Muscle of arm (tissue), 12 donors: ENCODE measurements around the gene ATP1A4. TPM values are rescaled to one million over a fixed set of nuclear protein-coding genes. Genes with fewer than 3 reads are reported as not detected.

ENCODE experiments used
- DNase-seq: peaks from one replicate; pipeline ENCODE4 v3.0.0-alpha.2; 2013
- polyA plus RNA-seq, 12 donors: library from polyadenylated mRNA; unstranded; fragments of 120-200 nt; gene quantifications; one replicate each; pipeline ENCODE4 v1.2.1, GENCODE V29; 2013; ENCODE audit not compliant: insufficient read length in 12 of 12

Gene ATP1A4
- polyA plus RNA-seq, 12 donors: 0.87 to 6.0 (median 3.1) TPM; not detected in 2

DNA sequence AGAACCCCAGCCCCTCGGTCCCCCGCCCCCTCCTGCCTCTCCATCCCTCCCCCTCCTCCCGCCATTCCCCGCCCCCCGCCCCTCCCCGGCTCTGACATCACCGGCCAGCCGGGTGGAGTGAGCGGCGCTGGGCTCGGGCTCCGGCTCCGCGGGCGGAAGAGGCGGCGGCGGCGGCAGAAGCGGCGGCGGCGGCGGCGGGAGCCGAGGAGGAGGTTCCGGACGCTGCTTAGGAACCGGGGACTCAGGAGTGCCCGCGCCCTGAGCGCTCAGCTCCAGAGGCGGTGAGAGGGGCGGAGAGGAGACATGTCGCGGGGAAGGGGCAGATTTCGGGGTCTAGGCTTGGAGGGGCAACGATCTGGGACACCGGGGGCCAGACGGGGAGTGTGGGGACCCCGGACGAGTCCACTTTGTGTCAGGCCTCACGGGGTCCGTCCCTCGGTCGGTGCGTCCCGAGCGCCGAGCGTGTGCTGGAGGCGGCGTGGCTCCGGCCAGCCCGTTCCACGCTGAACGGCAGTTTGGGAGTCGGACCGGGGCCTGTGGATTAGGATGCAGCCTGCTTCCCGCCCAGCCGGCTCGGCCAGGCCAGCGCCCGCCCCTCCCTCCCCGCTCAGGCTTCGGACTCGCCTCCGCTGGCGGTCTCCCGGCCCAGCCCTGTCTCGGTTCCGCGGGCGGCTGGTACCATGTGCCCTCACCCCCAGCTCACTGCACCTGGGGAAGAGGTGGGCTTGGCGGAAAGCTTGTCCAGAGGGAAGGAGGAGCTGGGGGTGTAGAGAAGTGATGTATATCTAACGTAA, 54.0 kb downstream of the ATP1A4 start, which contains the start of gene PEA15:
Gene PEA15 (plus strand): TSS at position 143 of the 794 bp plus-strand sequence. CDS start 6,161 bp downstream, outside the sequence.
- DNase-seq: peak; percentile 70

DNA sequence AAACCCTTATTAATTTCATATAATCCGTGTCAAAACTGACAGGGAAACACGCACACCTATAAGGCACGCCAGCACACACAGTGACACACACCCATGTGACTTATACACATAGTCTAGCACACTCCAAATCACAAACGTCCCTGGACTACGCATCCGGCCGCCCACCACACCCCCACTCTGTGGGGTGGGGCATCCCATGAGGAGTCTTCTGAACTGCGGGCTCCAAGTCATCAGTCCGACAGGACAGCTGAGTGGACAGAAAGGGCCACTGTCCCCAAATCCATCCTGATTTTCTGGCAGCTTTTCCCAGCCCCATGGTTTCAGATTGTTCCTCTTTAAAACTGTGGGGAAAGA, 54.6 kb downstream of the ATP1A4 start:
- DNase-seq: no peak

DNA sequence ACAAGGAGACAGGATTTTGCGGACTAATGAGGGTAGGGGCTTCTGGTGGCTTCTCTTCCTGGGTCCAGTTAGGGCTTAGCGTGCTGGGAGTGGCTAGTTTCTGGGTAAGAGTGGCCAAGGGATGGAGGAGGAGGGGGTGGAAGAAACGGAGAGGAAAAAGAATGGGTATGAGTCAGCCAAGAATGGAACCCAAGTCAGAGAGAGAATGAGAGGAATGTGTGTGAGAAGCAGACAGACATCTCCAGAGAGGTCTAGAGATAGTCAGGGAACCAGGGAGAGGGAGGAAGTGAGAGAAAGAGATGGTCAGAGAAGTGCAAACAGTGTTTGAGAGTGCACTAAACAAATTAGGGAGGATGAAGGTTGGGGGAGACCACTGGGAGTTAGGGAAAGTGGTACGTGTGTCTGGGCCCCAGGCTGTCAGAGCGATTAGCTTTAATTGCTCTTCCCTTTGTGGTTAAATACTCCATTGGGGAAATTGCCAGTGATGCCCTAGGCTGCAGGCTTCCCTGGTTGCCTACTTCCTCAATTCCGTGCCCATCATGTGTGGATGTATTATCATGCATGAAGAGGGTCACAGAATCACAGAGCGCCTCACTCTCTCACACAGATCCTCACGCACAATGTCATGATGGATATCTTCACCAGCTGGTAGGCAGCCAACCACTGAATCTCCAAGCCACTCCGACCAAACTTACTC, 55.2 kb downstream of the ATP1A4 start:
- no peak for DNase-seq

DNA sequence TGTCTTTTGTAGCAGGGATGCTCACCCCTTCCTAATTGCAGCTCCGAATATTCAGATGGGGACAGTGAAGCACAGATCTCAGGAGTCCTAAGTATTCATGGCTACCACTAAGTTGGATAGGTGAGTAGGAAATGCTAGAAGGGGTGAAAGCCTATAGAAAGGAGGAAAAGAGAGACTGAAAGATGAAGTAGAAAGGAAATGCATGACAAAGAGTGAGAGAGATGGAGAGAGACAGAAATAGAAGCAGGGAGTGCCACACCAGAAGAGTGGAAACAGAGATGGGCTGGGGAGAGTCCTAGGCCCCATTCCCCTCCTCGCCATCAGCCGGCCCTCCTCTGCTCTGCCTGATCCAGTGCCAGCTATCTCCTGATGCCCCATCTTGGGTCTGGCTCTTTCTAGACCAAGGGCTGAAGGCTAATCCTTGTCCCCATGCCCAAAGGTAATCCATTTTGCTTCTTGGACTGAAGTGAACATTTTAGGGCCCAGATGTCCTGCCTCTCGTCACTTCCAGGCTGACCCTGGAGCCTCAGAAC, 55.8 kb downstream of the ATP1A4 start:
- DNase-seq: no peak

DNA sequence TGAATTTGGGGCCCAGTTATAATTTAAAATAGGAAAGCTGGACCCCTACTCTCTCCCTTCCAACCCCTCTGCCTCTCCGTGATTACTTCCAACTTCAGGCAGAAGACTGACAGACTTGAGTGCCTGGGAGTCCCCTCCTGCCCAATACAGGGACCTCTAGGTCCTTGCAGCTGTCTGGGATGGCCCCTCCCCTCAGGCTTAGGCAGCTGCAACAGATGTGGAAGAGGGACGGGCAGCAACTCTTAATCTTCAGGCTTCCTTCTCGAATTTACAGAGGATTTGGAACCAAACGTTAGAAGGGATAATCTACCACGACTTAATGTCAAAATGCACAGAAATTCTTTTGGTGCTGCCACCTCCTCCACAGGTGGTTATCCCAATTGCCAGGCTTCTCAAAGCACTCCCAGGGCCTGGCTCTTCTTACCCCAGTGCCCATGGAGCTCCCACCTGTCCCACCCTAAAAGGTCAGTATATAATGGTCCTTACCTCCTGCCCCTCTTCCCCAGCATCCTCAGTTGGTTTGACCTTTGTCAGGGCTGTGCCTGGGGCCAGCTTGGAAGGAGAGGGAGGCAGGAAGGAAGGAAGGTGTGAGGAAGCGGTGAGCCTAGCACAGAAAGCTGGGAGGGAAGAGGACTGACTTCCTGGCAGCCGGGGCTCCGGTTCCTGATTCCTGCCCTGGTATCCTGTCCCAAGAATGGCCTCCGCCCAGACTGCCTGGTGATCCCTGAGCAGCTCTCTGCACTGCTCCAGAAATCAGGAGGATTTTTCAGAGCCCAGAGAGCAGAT, 56.6 kb downstream of the ATP1A4 start:
- DNase-seq: no peak

DNA sequence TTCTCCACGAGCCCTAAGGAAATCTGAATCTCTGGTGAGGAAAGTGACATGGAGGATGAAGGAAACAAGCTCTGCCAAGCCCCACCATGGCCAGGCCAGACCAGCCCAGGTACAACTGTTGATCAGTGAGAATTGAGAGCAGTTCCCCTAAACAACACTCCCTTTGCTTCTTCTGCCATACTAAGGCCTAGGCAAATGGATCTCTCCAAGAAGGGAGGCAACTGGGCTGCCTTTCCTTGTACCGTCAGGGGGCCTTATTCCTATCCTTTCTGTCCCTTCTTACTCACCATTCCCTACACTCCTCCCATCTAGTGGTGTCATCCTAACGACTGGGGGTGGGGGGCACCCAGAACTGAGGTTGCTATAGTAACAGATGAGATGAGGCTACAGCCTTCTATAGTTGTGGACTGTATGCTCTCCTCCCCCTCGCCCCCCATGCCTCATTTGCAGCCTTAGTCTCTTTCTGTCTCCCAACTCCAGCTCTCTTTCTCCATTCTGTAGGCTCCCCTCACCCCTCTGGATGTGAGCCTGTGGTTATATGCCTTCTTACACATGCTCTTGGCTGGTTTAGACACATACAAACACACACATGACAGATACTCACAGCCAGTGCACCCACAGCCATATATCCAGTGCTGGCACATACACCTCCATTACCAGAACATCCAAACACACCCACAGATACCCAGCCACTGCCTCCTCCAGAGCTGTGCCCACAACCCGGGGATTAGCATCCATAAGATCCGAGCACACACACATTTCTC, 57.3 kb downstream of the ATP1A4 start:
- DNase-seq: no peak

DNA sequence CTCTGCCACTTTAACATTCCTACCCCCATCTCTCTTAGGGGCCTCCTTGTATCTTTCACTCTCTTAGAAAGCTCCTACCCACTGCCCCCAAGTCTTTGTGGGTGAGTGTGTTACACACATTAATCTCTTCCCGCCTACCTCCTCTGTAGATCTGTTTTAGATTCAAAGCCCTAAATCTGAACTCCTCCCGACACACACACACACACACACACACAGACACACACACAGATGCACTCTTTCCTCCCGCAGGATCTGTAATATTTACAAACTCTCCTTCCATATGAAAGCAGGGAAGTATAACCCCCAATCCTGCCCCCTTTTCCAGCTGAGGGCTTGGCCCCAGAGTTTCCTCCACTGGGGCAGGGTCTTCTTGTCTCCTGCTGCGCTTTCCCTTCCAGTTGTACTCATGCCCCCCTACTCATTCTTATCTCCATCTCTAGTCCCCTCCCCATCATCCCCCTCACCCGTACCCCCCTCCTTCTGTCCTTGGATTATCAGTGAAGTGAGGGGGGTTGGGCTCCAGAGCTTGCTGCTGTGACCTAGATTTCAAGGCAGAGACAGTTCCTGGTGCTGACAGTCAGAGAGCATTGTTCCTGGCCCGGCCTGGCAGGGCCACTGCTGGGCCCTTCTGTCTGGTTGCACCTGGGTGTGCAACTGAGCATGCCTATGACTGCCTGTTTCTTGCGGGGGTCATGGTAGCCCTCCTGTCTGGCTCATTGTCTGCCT, 58.1 kb downstream of the ATP1A4 start:
- no peak for DNase-seq

DNA sequence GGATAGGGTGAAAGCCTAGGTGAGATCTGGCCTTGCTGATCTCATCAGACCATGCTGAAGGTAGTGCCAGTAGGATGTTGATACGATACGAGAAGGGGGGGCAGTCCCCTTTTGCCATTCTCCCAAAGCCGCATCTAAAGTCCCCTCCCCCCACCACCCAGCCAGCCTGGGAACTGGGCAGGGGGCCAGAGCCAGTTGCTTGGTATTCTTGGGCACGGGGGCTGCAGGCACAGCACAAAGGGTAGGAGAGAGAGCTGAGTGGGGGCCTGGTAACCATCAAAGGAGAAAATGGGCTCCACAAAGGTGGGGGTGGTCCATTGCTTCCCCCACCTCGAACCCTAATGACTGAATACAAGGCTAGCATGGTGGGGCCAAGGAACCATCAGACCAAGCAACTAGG, 59.2 kb downstream of the ATP1A4 start:
- no peak for DNase-seq

DNA sequence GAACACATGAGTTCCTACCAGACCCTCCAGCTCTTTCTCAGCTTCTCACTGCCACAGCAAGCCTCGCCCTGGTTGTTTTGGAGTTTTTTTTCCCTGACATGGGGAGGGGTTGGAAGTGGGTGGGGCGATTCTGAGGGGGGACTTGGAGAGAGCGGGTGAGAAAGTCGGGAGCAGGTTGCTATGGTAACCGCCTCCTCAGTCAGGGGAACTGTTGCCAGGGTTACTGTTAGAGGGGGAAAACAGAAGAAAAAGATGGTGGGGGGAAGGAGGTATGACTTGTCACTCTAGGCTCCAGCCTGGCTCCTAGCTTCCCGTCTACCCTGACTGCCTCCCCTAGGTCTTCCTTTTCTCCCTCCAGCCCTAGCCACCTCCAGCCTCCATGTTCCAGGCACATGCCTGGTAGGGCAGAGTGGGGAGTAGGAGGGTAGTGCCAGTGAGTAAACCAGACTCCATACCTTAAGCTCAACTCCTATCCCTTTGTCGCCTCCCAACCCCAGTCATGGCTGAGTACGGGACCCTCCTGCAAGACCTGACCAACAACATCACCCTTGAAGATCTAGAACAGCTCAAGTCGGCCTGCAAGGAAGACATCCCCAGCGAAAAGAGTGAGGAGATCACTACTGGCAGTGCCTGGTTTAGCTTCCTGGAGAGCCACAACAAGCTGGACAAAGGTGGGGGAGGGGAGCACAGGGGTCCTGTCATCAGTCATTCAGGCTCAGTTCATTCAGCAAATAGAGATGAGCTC, 59.8 kb downstream of the ATP1A4 start:
- no peak for DNase-seq

DNA sequence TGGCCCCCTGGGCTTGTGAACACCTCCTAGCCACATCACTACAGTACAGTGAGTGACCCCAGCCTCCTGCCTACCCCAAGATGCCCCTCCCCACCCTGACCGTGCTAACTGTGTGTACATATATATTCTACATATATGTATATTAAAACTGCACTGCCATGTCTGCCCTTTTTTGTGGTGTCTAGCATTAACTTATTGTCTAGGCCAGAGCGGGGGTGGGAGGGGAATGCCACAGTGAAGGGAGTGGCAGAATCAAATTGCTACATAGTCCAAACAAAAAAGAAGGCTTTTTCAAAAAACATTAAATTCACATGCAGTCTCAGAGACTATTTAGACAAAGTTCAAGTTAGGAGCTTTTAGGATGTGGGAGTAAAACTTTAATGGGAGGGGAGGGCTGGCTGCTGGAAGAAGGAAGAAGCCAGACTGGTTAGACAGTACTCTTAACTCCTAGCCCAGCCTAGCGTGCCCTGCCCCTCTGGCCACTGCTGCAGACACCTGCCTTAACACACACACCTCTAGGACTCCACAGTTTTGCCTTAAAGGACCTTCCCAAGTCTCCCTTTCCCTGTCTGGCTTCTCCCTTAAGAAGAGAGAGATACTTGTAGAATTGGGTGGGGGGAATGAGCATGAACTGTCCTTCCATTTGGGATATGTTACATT, 63.2 kb downstream of the ATP1A4 start:
- no peak for DNase-seq

DNA sequence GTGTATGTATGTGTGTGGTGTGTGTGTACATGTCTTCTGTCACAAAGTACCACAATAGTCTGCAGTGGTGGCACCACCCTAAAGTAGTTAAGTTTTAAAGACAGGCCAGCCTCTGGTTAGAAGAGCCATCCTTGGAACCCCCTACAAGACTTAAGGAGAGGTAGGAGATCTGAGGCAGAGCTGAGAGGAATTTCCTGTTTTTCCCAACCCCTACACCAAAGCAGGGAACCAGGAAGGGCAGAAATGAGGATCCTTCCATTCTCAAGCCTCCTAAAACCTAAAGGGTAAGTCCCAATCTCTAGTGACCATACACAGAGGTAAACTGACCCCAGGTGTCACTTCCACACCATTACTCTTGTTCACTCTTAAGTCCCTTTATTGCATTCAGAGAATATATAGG, 64.9 kb downstream of the ATP1A4 start:
- DNase-seq: no peak

DNA sequence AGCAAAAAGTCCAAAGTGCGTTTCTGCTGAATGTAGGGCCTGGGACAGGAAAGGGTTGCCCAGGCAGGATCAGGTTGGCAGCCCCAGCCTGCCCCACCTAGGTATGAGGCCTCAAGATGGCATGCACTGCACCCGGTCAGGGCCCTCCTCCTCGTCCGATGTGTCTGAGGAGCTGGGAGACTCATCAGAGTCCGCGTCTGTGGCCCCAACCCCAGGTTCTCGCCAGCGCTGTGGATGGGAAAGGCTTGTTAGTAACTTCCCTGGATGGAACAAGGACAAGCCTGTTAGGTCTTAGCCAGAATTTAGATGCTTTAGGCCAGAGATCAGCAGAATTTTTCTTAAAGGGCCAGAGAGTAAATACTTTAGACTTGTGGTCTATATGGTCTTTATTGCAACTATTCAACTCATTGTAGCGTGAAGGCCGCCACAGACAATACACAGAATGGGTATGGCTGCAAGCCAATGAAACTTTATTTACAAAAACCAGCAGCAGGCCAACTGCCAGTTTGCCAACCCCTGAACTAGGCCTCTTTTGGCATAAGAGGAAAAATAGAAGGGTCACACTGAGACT, 66.2 kb downstream of the ATP1A4 start:
- peak; percentile 53 for DNase-seq

DNA sequence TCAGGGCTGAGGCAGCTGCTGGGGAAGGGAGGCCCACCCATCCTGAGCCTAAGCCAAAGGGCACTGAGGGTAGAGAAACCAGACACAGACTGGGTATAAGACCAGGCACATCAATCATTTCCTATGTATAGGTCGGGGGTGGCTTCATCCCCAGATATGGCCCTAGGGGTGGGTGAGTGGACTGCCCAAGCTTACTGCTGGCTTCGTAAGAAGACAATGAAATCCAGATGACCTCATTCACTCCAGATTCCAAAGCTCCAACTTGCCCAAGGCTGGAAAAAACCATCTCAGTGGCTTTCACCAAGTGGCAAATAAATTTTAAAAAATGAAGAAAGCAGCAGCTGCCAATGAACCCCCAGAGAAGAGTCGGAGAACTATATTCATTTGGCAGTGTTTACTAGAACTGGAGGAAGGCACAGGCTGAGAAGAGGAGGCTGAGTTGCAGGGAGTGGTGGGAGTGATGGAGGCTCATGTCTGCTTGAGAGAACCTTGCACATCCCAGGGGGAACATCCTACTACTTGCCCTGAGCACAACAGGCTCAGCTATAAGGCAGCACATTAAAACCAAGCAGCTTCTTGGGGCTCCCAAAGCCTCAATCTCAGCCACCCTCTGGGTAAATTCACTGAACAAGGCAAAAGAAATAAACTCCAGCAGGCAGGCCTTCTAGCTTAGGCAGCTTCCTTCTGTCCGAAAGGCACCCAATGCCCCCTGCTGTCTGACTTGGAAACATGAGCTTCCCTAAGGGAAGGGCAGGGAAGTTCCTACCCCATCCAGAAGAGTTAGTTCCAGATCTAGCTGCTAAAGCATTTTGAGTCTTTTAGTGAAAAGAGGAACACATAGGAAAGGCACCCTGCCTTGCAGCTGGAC, 67.9 kb downstream of the ATP1A4 start:
- no peak for DNase-seq

DNA sequence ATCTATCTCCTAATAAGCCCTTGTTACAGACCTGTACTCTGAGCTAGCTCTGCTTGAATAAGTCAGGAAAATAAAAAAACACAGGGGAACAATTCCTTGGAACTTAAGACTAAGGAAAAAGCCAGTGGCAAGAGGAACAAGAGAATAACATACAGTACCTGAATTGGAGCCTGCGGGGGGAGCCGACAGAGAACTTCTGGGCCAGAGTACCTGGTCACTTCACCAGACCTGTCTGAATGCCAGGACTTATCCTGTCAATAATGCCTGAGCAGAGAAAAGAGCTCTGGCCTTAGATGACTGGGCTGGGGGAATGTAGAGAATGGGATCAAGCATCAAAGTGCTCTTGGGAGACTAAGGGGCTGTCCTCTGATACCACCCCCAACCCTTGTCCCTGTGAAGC, 68.9 kb downstream of the ATP1A4 start:
- DNase-seq: no peak

DNA sequence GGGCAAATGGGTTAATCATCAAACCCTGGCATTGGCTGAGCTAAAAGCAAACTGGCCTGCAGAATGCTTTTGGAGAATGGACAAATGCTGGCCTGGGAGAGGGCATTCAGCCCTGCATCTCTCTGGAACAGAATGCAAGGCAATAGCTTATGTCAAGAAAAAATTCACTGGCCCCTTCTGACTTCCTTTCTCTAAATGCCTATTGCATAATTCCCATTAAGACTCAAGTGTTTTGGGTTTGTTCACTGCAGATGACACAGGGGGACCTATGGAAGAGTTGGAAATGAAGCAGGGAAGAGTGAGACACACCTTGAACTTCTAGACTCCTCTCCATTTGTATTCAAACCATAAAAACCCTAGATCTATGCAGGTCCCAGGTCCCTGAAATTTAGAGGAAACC, 69.7 kb downstream of the ATP1A4 start:
- DNase-seq: no peak

DNA sequence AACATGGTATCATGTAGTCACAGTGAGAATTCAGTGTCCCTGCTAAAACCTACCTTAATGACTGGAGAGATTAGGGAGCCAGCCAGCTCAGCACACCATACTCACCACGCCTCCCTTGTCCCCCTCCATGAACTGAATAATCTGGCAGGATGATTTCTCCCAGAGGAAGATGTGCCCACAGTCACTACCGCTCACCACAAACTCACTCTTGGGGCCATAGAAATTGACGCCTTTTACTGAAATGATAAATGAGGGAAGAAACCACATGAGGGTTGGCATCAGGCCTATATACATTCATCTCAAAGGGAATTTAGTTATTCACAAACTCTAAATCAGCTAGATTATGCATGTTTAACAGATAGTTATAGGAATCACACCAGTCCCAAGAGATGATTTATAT, 71.1 kb downstream of the ATP1A4 start:
- no peak for DNase-seq

DNA sequence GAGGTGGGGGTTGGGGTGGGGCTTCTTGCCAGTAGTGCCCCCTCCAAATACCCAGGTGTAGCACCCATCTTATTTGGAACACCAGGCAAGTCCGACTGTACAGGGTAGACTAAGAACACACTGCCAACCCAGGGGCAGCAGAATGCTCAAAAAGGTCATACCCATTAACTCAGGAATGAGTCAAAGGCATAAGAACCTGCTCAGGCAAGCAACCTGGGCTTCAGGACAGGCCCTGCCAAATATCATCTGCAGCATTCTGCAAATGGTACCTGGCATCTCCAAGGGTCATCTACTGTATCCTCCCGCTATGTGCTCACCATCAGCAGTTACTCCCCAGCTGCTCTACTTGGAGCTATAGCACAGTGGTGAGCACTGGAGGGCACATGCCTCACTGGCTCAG, 73.2 kb downstream of the ATP1A4 start:
- no peak for DNase-seq

DNA sequence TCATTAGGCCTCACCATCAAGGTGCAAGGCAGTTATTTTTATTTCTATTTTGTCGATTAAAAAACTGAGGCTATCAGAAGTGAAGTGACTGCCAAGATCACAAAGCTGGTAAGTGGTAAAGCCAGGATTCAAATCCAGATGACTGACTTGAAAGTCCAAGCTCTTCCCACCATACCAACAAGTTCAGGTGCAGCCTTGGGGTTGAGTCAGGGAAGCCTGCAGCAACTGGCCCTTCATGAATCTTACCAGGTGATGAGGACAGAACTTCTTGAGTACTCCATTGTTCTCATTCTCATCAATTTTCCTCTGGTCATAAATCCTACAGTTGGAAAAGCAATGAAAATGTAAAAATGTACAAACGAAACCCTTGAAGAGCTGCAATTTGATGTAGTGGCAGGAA, 73.9 kb downstream of the ATP1A4 start:
- DNase-seq: no peak
